ENCODE data around the gene COBLL1.
A peak's percentile ranks its signal among the peaks of the same experiment; 100 is the strongest.
"Not testable (repeated sequence)": the region's sequence is repeated elsewhere in the genome, so short reads cannot be mapped to it uniquely, and the experiment has no call there.

COBLL1 gene

DNA sequence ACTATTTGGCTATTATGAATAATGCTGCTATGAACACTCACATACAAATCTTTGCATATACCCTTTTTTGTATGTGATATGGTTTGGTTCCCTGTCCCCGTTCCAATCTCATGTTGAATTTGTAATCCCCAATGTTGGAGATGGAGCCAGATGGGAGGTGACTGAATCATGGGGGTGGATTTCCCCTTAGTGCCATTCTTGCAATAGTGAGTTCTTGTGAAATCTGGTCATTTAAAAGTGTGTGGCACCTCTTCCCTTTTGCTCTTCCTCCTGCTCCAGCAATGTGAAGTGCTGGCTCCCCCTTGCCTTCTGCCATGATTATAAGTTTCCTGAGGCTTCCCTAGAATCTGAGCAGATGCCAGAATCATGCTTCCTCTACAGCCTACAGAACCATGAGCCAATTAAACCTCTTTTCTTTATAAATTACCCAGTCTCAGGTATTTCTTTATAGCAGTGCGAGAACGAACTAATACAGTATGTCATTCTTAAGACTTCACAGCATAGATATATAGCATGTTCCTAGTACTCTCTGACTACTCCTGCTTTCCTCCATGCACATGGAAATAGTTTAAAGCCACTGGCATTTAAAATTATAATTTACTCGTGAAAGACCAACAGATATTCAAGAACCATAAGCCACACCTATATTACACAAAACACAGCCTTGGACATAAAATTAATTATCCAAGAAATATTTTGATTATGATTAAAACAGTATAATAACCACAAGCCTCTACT lies 75.2 kb downstream of the COBLL1 start:
- H3K4me3 ChIP-seq (ENCODE audit: low read length): no peak overlapping the region
- DNase-seq (ENCODE audit: low read depth): no peak
- TF ChIP-seq, protein P1, sequence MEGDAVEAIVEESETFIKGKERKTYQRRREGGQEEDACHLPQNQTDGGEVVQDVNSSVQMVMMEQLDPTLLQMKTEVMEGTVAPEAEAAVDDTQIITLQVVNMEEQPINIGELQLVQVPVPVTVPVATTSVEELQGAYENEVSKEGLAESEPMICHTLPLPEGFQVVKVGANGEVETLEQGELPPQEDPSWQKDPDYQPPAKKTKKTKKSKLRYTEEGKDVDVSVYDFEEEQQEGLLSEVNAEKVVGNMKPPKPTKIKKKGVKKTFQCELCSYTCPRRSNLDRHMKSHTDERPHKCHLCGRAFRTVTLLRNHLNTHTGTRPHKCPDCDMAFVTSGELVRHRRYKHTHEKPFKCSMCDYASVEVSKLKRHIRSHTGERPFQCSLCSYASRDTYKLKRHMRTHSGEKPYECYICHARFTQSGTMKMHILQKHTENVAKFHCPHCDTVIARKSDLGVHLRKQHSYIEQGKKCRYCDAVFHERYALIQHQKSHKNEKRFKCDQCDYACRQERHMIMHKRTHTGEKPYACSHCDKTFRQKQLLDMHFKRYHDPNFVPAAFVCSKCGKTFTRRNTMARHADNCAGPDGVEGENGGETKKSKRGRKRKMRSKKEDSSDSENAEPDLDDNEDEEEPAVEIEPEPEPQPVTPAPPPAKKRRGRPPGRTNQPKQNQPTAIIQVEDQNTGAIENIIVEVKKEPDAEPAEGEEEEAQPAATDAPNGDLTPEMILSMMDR (conservative IDR thresholded peaks at IDR 0.05; ENCODE audit: low read depth, low read length): no peak

DNA sequence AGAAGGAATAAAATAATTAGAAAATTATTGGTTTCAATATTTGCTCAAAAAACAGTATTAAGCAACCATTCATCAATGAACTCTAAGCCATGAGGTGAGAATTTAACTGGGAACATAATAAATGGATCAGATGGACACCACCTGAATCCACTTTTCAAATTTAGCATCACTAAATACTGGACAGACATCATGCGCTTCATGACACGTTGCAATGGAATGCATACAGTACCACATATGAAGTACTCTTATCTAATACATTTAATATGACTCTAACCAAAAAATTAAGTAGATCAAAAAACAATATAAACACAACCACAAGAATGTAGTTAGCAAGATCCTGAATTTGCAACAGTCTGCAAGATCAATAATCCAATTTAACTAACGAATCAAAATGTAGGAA lies 76.6 kb downstream of the COBLL1 start:
- peak; percentile 35 for DNase-seq (ENCODE audit: low read depth)
- TF ChIP-seq, protein P1 (conservative IDR thresholded peaks at IDR 0.05; ENCODE audit: low read depth, low read length): no peak
- no peak overlapping the region for H3K4me3 ChIP-seq (ENCODE audit: low read length)

DNA sequence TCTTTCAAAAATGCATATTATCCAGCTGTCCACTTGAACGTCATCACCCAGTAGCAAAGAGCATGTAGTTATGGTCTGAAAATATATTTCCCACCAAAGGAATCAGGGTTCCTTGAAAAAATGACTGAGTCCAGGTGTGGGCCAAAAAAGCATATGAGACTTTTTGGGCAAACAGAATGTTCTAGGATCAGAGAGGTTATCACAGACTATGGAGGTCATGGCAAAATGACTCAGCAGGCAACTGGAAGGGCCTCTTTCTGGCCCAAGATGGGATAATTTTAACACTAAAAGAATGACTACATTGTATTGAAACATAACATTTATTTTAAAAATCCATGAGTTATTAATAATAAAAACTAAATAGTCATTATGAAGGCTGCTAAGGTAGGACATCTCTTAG lies 77.1 kb downstream of the COBLL1 start:
- H3K4me3 ChIP-seq (ENCODE audit: low read length): no peak overlapping the region
- TF ChIP-seq, protein P1 (conservative IDR thresholded peaks at IDR 0.05; ENCODE audit: low read depth, low read length): no peak
- DNase-seq (ENCODE audit: low read depth): no peak

DNA sequence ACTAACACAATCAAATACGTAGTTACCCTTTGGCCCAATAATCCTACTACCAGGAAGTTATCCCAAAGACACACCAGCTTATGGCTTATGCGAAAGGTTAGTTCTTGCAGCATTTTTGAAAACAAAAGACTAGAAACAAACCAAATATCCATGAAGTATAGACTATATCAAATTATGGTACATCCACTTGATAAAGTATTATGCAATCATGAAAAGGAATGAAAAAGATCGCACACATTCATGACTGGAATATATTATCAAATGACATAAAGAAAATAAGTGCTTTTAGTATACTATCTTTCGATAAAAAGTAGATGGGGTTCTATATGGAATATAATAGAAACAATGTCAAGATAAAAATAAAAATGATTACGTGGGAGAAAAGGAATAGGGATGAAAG lies 78.2 kb downstream of the COBLL1 start:
- no peak for DNase-seq (ENCODE audit: low read depth)
- TF ChIP-seq, protein P1 (conservative IDR thresholded peaks at IDR 0.05; ENCODE audit: low read depth, low read length): no peak
- no peak overlapping the region for H3K4me3 ChIP-seq (ENCODE audit: low read length)

DNA sequence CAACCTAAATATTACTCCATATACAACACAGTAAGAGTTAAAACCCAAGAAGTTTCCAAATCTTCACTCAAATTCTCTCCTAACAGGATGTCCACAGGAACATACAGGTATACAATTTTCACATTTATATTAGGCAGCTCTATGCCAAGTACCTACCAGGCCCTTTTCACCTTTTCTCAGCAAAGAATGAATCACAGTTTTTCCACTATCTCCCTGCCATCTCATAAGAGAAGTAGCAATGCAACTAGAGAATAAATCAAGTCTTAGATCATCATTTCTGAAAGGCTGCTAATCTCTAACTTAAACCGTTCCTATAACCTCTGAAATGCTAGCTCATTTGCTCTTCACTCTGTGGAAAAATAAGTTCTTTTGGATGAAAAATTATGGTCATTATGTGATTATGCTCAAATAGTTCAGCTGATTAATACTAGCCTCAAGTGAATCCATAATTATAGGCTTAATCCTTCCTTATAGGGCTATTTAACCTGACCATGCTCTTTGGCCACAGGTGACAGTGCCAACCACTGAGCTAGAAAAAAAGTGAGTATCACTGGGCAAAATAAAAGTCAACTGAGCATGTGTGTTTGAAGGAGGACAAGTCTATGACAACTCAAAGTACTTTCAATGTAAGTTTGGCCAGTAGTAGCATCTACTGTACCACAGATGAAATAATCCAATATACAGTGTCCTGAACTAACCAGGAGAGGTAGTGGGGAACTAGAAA lies 79.7 kb downstream of the COBLL1 start:
- DNase-seq (ENCODE audit: low read depth): peak; percentile 32
- H3K4me3 ChIP-seq (ENCODE audit: low read length): no peak overlapping the region

DNA sequence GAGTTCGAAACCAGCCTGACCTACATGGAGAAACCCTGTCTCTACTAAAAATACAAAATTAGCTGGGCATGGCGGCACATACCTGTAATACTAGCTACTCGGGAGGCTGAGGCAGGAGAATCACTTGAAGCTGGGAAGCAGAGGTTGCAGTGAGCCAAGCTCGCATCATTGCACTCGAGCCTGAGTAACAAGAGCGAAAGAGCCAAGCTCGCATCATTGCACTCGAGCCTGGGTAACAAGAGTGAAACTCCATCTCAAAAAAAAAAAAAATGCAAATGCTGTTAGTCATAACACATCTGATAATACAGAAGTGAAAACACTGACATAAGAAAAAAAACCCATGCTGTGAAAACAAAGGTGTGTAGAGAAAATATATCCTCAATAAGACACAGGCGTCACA lies 80.4 kb downstream of the COBLL1 start:
- H3K4me3 ChIP-seq (ENCODE audit: low read length); DNase-seq (ENCODE audit: low read depth): not testable (repeated sequence)

More for the DNA sequence above, 79.7 kb downstream of the COBLL1 start:
- TF ChIP-seq, protein P1 (conservative IDR thresholded peaks at IDR 0.05; ENCODE audit: low read depth, low read length): no peak

DNA sequence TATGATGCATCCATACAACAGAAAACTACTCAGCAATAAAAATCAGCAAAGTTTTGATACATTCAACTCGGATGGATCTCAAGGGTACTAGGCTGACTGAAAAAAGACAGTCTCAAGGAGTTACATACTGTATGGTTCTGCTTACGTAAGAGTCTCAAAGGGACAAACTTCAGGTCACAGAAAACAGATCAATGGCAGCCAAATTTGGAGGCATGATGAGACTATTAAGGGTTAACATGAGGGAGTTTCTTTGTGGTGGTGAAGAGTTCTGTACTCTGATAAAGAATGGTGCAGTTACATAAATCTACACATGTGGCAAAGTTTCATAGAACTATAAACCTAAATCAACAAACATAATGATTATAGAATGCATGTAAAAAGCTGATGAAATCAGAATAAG lies 81.4 kb downstream of the COBLL1 start:
- no peak overlapping the region for H3K4me3 ChIP-seq (ENCODE audit: low read length)
- TF ChIP-seq, protein P1 (conservative IDR thresholded peaks at IDR 0.05; ENCODE audit: low read depth, low read length): no peak
- no peak for DNase-seq (ENCODE audit: low read depth)
